GM18498 (cell line): Measurements from ENCODE around the gene ECSCR.
"Not testable (repeated sequence)": the region's sequence is repeated elsewhere in the genome, so short reads cannot be mapped to it uniquely, and the experiment has no call there.

Experiments used
- ATAC-seq: cut with Tn5 transposase; IDR thresholded peaks from one replicate; pipeline ENCODE4 v1.9.1; 2021; ENCODE audit warnings: mild to moderate bottlenecking, moderate library complexity; ENCODE audit not compliant: unreplicated experiment

The ECSCR gene

DNA sequence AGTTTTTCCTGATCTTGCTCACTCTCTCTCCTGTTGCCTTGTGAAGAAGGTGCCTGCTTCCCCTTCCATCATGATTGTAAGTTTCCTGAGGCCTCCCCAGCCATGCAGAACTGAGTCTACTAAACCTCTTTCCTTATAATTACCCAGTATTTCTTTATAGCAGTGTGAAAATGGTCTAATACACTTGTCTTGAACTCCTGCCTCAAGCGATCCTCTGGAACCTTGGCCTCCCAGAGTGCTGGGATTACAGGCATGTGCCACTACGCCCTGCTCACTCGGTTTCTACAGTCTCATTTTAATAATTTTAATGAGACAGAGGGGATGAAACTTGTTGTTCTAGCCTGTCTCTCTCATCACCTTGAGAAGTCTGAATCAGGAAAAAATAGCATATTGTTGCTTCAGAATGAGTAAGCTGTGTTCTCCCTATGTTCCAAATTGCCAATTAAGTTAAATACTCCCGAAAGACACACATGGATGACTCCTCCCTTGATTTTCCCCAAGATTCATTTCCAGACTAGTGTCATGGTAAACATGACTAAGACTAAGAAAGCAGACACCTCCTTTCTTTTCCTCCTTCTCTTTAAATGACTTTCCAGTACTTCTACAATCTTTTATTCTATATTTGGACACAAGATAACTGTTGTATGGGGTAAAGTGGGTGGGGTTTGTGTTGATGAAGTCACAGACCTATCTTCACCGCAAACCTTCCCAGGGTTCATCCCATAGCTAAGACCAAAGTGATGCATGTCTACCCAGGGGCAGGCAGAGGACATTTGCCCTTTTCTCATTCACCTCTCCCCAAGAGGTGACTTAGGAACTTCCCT, 15.4 kb downstream of the ECSCR start:
- peak; percentile 60 for ATAC-seq

DNA sequence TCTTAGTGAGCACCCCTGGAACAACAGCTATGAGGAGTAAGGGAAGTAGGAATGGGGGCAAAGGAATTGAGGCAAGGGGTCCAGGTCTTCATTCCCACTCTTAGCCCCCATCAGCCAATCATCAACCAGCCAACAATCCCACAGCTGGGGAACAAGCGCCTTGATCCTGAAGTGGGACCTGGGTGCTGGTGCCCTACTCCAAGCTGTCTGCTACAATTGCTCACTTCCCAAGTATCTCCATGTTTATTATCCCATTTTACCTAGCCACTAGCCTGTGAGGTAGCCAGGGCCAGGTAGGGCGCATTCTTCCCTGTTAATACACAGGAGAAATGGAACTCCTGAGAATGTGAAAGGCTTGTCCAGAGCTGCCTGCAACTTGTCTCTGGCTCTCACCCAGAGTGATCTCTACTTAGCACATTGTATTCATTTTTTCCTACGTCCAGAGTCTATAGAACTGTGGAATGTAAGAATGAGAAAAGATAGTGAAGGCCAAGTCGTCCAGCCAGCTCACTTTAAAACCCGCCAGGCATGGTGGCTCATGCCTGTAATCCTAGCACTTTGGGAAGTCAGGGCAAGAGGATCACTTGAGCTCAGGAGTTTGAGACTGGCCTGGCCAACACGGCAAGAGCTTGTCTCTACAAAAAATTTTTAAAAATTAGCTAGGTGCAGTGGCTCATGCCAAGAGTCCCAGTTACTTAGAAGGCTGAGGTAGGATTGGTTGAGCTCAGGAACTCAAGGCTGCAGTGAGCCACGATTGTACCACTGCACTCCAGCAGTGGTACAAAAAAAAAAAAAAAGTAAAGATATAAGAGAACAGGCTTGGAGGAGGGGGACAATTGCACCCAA, 17.0 kb downstream of the ECSCR start:
- no peak for ATAC-seq

DNA sequence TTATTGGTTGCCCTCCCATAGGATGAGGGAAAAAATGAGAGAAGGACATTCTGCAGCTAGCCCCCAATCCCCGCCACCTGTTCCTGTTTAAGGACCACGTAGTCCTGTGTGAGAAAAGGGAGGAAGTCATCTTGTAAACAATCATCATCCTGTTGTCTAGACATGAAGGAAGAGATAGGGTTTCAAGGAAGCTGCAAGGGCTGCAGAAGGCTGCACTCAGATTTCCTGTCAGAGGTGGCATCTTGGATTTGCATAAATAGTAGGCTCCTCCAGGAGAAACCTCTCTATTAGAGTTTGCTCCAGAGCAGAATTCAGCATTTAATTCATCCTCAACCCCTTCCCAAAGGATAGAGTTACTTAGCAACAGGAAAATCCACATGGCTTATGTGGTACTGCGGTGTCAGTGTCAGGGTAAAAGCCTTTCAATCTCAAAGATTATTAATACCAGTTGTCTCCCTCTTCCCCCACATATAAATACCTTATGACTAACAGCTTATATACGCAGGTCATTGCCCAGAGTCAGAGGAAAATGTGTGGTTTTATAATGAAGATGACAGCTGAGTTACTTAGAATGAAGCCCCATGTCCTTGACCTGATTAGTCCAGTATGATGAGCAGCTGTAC, 18.6 kb downstream of the ECSCR start:
- ATAC-seq = no peak

DNA sequence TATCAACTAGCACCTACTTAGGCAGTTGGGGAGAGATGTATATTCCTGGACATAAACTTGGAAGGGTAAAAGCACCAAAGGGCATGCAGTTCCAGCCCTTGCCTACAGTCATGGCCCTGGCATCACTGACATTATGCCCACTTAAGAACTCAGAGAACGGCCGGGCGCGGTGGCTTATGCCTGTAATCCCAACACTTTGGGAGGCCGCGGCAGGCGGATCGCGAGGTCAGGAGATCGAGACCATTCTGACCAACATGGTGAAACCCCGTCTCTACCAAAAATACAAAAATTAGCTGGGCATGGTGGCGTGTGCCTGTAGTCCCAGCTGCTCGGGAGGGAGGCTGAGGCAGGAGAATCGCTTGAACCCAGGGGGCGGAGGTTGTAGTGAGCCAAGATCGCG, 22.1 kb downstream of the ECSCR start:
- not testable (repeated sequence) for ATAC-seq

DNA sequence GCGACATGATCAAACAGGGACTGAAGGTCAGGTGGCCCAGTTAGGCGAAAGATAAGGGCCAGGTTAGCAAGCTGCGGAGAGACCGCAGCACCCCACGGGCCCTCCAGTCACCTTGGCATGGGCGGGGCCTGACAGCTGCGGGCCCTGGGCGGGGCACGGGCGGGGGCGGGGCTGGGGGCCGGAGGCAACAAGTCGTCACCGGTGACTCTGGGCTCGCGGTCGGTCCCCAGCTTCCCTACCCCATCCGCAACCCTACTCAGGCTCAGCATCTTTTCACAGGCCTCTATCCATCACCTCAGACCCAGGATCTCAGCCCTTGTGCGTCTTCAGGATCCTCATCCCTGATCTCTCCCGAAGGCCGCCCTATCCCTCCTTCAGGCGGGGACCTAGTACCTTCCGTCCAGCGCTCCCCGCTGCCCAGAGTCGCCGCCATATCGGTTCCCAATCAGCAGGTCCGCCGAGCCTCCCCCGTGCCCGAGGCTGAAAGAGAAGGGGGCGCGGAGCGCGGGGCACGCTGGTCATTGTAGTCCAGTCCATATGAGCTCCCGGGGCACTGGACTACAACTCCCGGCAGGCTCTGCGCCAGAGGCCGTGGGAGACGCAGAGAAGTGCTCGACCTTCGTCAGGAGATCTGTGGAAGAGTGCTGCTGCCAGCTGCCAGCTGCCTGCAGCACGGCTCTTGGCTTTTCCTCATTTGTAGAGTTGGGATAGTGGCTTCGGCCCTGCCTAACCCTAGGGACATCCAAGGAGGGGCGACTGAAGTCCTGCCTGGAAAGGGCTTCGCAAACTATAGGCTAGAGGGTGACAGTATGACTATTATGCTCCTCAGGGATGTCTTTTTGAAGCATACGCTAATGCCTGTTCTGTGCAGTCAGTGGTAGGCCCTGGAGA, 23.3 kb downstream of the ECSCR start, which contains the start of gene DNAJC18:
Gene DNAJC18 (minus strand): TSS at position 513 of the 891 bp plus-strand sequence. CDS start 80 bp downstream, at position 433.
- ATAC-seq = peak; percentile 92

DNA sequence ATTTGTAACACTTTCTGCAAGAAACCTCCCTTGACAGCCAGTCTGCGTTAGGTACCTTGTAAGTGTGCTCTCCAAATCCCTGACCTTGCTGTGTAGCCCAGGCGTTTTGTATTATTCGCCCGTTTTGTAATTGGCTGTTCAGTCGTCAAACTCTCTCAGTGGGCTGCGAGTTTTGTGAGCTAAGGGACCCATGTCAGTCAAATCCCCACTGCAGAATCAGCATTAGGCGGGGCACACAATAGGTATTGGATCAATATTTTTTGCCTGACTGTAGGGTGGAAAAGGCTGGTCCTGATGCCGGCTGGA, 23.9 kb downstream of the ECSCR start:
- ATAC-seq = no peak

DNA sequence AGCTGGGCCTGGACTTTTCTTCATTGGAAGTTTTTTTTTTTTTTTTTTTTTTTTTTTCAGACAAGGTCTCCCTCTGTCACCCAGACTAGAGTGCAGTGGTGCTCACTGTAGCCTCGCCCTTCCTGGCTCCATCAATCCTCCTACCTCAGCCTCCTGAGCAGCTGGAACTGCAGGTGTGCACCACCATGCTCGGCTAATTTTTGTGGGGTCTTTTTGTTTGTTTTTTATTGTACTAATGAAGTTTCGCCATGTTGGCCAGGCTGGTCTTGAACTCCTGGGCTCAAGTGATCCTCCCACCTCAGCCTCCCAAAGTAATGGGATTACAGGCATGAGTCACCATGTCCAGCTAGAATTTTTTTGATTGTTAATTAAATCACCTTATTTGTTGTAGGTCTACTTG, 26.9 kb downstream of the ECSCR start:
- no peak for ATAC-seq

DNA sequence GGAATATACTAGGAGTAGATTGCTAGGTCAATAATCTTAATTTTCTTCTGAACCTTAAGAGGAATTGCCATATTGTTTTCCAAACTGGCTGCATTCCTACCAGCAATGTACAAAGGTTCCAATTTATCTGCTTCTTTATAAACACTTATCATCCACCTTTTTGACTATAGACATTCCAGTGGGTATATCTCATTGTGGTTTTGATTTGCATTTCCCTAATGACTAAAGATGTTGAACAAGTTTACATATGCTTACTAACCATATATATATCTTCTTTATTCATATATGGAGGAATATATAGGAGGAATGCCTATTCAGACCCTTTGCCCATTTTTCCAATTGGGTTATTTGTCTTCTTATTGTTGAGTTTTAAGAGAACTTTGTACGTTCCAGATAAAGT, 30.8 kb downstream of the ECSCR start:
- no peak for ATAC-seq

DNA sequence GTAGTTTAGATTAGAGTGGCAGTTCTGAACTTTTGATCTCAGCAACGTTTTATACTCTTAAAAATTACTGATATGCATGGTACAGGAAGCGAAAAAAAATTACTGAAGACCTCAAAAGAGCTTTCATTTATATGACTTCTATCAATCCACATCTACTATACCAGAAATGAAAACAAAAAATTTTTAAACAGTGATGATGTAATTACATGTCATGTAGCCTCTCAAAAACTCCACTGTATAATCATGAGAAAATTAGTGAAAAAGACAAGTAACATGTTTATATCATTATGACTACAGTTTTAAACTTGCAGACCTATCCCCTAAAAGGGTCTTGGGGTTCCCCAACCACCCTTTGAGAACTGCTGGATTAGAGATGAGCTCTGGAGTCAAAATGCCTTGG, 32.5 kb downstream of the ECSCR start:
- ATAC-seq = no peak

DNA sequence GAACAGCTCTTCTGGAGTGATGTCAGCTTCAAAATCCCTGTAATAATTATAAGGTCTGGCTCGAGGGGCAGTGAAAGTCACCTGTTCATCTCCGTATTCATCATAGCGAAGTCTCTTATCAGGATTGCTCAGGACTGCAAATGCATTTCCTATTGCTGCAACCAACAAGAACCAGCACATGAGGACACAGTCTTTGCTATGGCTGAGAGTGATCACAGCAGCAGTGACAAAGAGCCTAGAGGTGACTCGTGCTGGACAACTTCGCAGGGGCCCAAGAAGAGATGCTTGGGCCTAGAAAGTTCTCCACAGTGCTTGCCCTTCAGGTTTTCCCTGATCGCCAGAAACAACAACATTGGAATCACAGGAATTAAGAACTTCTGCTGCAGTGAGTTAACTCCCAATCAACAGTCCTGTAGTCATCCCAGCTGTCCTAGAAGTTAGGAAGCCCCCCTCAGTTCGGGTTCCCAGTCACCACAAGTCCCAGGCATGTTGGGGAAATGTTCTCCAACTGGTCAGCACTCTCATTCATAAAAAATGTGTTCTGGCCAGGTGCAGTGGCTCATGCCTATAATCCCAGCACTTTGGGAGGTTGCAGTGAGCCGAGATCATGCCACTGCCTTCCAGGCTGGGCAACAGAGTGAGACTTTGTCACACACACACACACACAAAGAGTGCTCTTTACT, 36.2 kb downstream of the ECSCR start:
- ATAC-seq = no peak

DNA sequence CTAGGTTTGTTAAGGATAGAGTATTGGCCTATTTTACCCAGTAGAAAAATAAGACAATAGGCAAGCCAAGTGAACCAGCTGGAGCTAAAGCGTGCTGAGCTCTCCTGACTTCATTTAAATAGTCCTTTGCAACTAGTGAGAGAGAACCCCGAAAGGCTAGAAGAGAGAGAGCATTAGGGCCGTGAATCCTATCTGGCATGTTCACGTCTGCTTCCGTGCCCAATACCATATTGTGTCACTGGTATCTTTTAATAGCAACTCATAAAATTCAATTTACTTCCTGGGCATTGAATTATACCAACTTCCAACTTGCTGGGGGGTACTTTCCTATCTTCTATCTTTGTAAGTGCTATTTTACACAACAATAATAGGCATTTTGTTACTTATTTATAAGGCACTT, 37.0 kb downstream of the ECSCR start:
- no peak for ATAC-seq

DNA sequence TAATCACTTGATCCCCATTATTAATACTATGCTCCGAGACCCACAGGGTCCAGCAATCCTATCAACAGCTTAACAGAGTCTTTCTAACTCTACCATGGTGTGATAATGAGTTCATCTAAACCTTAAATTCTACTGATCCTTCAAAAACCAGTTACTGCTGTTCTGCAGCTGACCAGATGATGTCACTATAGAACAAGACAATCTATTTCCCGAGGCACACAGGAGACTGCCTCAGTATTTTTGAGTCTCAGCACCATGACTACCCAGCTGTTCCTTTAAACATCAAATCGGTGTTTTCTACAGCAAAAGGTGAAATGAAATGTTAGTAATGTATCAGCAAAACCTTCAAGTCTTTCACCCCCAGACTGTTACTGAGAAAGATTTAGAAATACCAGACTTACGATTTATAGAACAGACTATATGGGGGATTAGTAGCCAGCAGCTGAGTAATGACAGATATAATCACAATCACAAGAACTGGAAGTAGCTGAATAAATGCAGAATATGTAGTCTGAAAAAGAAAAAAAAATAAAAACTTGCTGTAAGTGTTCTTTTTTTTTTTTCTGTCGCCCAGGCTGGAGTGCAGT, 40.1 kb downstream of the ECSCR start:
- ATAC-seq = no peak

DNA sequence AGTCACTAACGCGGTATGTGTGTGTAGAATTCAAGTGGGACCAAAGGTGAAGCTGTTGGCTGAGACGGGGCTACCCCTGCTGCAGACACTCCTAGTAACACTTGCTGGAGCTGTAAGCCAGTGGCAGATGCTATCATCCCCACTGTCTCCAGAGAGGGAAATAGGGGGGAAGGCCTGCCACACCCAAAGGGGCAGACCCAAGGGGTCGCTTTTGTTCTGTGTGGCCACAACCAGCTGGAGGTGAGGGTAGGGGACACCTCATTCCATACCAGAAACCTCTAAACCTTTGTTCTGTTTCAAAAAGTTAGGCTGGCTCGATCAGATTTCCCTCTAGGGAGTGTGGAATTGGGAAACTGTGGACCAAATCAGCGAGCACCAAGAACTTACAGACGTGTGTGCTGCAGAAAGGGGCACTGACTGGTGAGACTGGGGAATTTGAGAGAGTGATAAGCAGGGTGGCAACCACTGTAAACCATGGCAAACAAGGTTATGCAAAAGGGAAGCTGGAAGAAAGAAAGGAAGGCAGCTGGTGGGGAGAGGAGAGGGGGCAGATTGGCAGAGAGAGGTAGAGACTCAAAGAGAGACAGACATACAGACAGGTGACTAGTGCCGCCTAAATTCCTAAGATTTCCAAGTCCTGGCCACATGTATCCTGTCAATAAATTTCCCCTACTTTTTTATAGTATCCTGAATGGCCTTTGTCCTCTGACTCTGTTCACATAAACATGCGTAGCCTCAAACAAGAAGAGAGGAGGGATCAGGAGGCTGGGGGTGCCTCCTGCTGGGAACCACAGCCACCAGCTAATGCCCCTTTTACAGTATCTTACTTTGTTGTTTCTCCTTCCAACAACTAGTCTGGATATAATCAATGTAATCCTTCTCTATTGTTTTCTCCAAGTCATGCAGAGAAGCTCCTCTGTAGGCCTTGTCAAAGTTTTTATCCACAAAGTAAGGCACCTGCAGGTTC, 43.0 kb downstream of the ECSCR start:
- no peak for ATAC-seq

DNA sequence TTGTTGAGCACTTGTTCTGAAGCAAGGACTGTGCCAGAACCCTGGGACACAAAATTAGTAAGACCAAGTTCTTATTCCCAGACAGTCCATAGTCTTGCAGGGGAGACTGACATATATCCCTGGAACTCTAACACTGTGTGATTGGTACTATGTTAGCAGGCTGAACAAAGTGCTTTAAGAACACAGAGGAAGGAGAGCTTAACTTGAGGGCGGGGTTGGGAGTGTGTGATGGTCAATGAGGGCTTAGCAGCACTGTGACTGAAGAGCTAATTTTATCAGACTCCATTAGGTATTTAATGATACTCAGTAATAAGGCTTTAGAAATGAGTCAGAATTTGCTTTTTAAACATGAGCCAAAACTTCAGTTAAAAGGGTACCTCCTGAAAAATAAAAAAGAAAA, 43.8 kb downstream of the ECSCR start:
- ATAC-seq = no peak

DNA sequence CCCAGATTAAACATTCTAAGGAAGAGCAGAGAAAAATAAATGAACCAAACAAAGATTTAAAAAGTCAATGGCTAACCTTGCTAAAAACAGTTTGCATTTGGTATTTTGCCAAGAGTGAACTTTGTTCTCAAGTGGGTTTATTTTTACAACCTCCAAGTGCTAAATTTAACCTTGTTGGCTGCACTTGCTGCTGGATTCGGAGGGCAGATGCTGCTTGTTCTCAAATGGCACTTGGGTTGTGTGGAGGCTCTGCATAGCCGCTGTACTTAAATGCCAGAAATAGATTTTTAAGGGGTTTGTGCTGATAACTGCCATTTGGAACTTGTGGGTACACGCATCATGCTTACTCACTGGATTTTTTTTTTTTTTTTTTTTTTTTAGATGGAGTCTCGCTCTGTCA, 45.3 kb downstream of the ECSCR start:
- ATAC-seq = no peak

DNA sequence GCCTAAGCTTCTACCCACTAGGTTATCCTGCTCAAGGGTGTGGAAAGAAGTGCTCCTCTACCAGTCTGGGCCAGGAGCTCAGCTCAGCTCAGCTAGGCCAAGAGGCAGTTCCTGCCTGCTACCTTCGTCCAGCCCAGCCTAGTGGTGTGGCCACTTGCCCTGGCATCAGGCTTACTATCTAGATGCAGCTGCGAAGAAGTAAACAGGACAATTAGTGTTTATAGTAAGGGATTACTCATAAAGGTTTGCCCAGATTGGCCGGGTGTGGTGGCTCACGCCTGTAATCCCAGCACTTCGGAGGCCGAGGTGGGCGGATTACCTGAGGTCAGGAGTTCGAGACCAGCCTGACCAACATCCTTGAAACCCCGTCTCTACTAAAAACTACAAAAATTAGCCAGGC, 45.9 kb downstream of the ECSCR start:
- no peak for ATAC-seq

DNA sequence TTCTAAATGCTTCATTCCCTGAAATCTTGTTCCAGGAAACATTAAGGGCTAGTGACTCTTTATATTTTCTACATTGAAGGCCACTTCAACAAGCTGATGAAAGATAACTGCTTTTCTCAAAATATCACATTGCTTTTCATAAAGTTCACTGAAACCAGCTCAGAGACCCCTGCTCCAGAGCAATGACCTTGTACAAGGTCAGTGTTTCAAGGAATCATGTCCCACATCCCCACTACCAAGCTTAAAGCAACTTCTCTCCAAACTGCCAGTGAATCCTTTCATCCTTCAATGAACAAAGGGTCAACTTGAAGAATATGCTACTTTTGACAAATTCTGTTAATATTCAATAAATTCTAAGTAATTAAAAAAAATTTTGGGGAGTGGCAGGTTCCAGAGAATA, 46.7 kb downstream of the ECSCR start:
- no peak for ATAC-seq

DNA sequence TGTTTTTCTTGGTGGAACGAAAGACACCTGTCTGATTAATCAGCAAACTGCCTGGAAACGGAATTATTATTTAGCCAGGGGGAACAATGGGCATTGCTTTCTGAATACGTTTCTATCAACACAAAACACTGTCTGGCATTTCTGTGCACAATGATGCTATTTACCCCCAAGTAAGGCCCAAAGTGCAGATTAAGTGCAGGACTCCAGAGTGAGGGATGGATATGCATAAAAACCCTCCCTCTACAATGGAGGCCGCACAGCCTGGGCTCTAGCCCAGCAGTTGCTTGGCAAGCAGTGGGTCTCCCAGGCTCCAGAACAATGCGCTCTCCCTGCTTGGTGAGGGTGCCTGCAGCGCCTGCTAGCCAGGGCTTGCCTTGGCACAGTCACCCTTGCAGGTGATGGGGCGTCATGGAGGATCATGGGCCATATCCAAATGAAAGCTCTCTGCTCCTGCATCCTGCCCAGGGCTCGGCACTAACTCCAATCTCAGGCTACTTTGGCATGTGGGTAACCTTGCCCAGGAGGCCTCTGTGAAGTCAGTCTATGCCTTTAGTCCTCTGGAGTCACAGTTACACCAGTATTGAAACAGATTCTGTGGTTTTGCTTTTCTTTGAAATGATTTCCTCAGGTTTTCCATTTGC, 47.2 kb downstream of the ECSCR start:
- ATAC-seq = no peak
